ENCODE results near the gene SLAIN2.
"Not testable (repeated sequence)": the region's sequence is repeated elsewhere in the genome, so short reads cannot be mapped to it uniquely, and the experiment has no call there.

The SLAIN2 gene

GRCh38 chr4:48421101-48421500 is 79.8 kb downstream of the SLAIN2 start:
- FAIRE-seq (no peak), DNase-seq (ENCODE audit: insufficient read length) (no peak)
- TF ChIP-seq POLR2AphosphoS5 (IDR thresholded peaks at IDR 0.05; ENCODE audit: low read depth, low read length): no peak
- TF ChIP-seq POLR2A (IDR thresholded peaks at IDR 0.05; ENCODE audit: low read depth, low read length): no peak
- TF ChIP-seq TAF1 (IDR thresholded peaks at IDR 0.05; ENCODE audit: borderline replicate concordance, low read depth, low read length): no peak

GRCh38 chr4:48428926-48429325 is 87.6 kb downstream of the SLAIN2 start:
- DNase-seq (ENCODE audit: insufficient read length) (no peak), FAIRE-seq (no peak)
- no peak for TF ChIP-seq POLR2AphosphoS5 (IDR thresholded peaks at IDR 0.05; ENCODE audit: low read depth, low read length)
- TF ChIP-seq POLR2A (IDR thresholded peaks at IDR 0.05; ENCODE audit: low read depth, low read length): no peak
- TF ChIP-seq TAF1 (IDR thresholded peaks at IDR 0.05; ENCODE audit: borderline replicate concordance, low read depth, low read length): no peak

- no peak for FAIRE-seq
- TF ChIP-seq POLR2AphosphoS5 (IDR thresholded peaks at IDR 0.05; ENCODE audit: low read depth, low read length) (no peak), TAF1 (IDR thresholded peaks at IDR 0.05; ENCODE audit: borderline replicate concordance, low read depth, low read length) (no peak), POLR2A (IDR thresholded peaks at IDR 0.05; ENCODE audit: low read depth, low read length) (no peak)
- no peak for DNase-seq (ENCODE audit: insufficient read length)
Observed at GRCh38 chr4:48429709-48430474, 88.6 kb downstream of the SLAIN2 start.

GRCh38 chr4:48431401-48431800 is 90.1 kb downstream of the SLAIN2 start:
- FAIRE-seq (no peak), DNase-seq (ENCODE audit: insufficient read length) (no peak)
- TF ChIP-seq POLR2AphosphoS5 (IDR thresholded peaks at IDR 0.05; ENCODE audit: low read depth, low read length) (no peak), TAF1 (IDR thresholded peaks at IDR 0.05; ENCODE audit: borderline replicate concordance, low read depth, low read length) (no peak), POLR2A (IDR thresholded peaks at IDR 0.05; ENCODE audit: low read depth, low read length) (no peak)

- TF ChIP-seq POLR2A (IDR thresholded peaks at IDR 0.05; ENCODE audit: low read depth, low read length) (no peak), TAF1 (IDR thresholded peaks at IDR 0.05; ENCODE audit: borderline replicate concordance, low read depth, low read length) (no peak), POLR2AphosphoS5 (IDR thresholded peaks at IDR 0.05; ENCODE audit: low read depth, low read length) (no peak)
- DNase-seq (ENCODE audit: insufficient read length) (no peak), FAIRE-seq (no peak)
Observed at GRCh38 chr4:48432017-48432416, 90.7 kb downstream of the SLAIN2 start.

GRCh38 chr4:48436318-48436717 is 95.0 kb downstream of the SLAIN2 start:
- no peak for TF ChIP-seq POLR2AphosphoS5 (IDR thresholded peaks at IDR 0.05; ENCODE audit: low read depth, low read length)
- no peak for TF ChIP-seq POLR2A (IDR thresholded peaks at IDR 0.05; ENCODE audit: low read depth, low read length)
- TF ChIP-seq TAF1 (IDR thresholded peaks at IDR 0.05; ENCODE audit: borderline replicate concordance, low read depth, low read length): no peak
- FAIRE-seq: no peak
- DNase-seq (ENCODE audit: insufficient read length): no peak

- no peak for DNase-seq (ENCODE audit: insufficient read length)
- no peak for FAIRE-seq
- TF ChIP-seq TAF1 (IDR thresholded peaks at IDR 0.05; ENCODE audit: borderline replicate concordance, low read depth, low read length) (no peak), POLR2AphosphoS5 (IDR thresholded peaks at IDR 0.05; ENCODE audit: low read depth, low read length) (no peak), POLR2A (IDR thresholded peaks at IDR 0.05; ENCODE audit: low read depth, low read length) (no peak)
Observed at GRCh38 chr4:48439988-48440387, 98.7 kb downstream of the SLAIN2 start.

- FAIRE-seq; DNase-seq (ENCODE audit: insufficient read length): not testable (repeated sequence)
Observed at GRCh38 chr4:48440914-48441313, 99.6 kb downstream of the SLAIN2 start.

GRCh38 chr4:48445704-48446103 is 104.4 kb downstream of the SLAIN2 start:
- no peak for DNase-seq (ENCODE audit: insufficient read length)
- no peak for FAIRE-seq
- TF ChIP-seq TAF1 (IDR thresholded peaks at IDR 0.05; ENCODE audit: borderline replicate concordance, low read depth, low read length) (no peak), POLR2A (IDR thresholded peaks at IDR 0.05; ENCODE audit: low read depth, low read length) (no peak), POLR2AphosphoS5 (IDR thresholded peaks at IDR 0.05; ENCODE audit: low read depth, low read length) (no peak)

- TF ChIP-seq POLR2A (IDR thresholded peaks at IDR 0.05; ENCODE audit: low read depth, low read length) (no peak), TAF1 (IDR thresholded peaks at IDR 0.05; ENCODE audit: borderline replicate concordance, low read depth, low read length) (no peak), POLR2AphosphoS5 (IDR thresholded peaks at IDR 0.05; ENCODE audit: low read depth, low read length) (no peak)
- DNase-seq (ENCODE audit: insufficient read length): no peak
- FAIRE-seq: no peak
Observed at GRCh38 chr4:48446642-48447041, 105.3 kb downstream of the SLAIN2 start.

- TF ChIP-seq POLR2AphosphoS5 (IDR thresholded peaks at IDR 0.05; ENCODE audit: low read depth, low read length): no peak
- no peak for TF ChIP-seq TAF1 (IDR thresholded peaks at IDR 0.05; ENCODE audit: borderline replicate concordance, low read depth, low read length)
- TF ChIP-seq POLR2A (IDR thresholded peaks at IDR 0.05; ENCODE audit: low read depth, low read length): no peak
- FAIRE-seq: no peak
Observed at GRCh38 chr4:48449151-48449550, 107.8 kb downstream of the SLAIN2 start.

GRCh38 chr4:48450740-48451139 is 109.4 kb downstream of the SLAIN2 start:
- DNase-seq (ENCODE audit: insufficient read length) (no peak), FAIRE-seq (no peak)
- no peak for TF ChIP-seq POLR2A (IDR thresholded peaks at IDR 0.05; ENCODE audit: low read depth, low read length)
- TF ChIP-seq TAF1 (IDR thresholded peaks at IDR 0.05; ENCODE audit: borderline replicate concordance, low read depth, low read length): no peak
- no peak for TF ChIP-seq POLR2AphosphoS5 (IDR thresholded peaks at IDR 0.05; ENCODE audit: low read depth, low read length)

More at GRCh38 chr4:48449151-48449550, 107.8 kb downstream of the SLAIN2 start:
- DNase-seq (ENCODE audit: insufficient read length): no peak

GRCh38 chr4:48451656-48452055 is 110.3 kb downstream of the SLAIN2 start:
- FAIRE-seq; DNase-seq (ENCODE audit: insufficient read length): not testable (repeated sequence)

Data from GM12892 (cell line).